IPS-18c (cell line): Measurements from ENCODE around the gene PIK3R1.

ENCODE experiments used
- H3K4me3 ChIP-seq: 2 replicates; pipeline ENCODE4 v1.7.0; 2013; ENCODE audit warnings: low read depth, mild to moderate bottlenecking, low read length, moderate library complexity; ENCODE audit not compliant: insufficient read depth
- H3K9me3 ChIP-seq: one replicate; pipeline ENCODE4 v1.6.1; 2013; ENCODE audit warnings: mild to moderate bottlenecking, low read length, moderate library complexity; ENCODE audit not compliant: control insufficient read depth, insufficient read depth

PIK3R1 gene

GRCh38 chr5:68255305-68256120 is 40.0 kb downstream of the PIK3R1 start:
- Histone ChIP-seq H3K4me3 (no peak overlapping the region), H3K9me3 (no peaks in the 10 kb centered on the region)

GRCh38 chr5:68257210-68257609 is 41.7 kb downstream of the PIK3R1 start:
- no peaks in the 10 kb centered on the region for H3K9me3 ChIP-seq
- H3K4me3 ChIP-seq, result no peak overlapping the region

- no peaks in the 10 kb centered on the region for H3K9me3 ChIP-seq
These were observed 43.0 kb downstream of the PIK3R1 start for GRCh38 chr5:68258531-68258930.

GRCh38 chr5:68259700-68260099 is 44.1 kb downstream of the PIK3R1 start:
- Histone ChIP-seq H3K4me3 (no peak overlapping the region), H3K9me3 (no peaks in the 10 kb centered on the region)

More at GRCh38 chr5:68258531-68258930, 43.0 kb downstream of the PIK3R1 start:
- no peak overlapping the region for H3K4me3 ChIP-seq

GRCh38 chr5:68260467-68260866 is 44.9 kb downstream of the PIK3R1 start:
- Histone ChIP-seq H3K4me3 (no peak overlapping the region), H3K9me3 (no peaks in the 10 kb centered on the region)

GRCh38 chr5:68261169-68261568 is 45.6 kb downstream of the PIK3R1 start:
- Histone ChIP-seq H3K9me3 (no peaks in the 10 kb centered on the region), H3K4me3 (no peak overlapping the region)

GRCh38 chr5:68261569-68262065 is 46.1 kb downstream of the PIK3R1 start:
- no peaks in the 10 kb centered on the region for H3K9me3 ChIP-seq
- no peak overlapping the region for H3K4me3 ChIP-seq

- Histone ChIP-seq H3K4me3 (no peak overlapping the region), H3K9me3 (no peaks in the 10 kb centered on the region)
These were observed 48.7 kb downstream of the PIK3R1 start for GRCh38 chr5:68264024-68264956.

- H3K4me3 ChIP-seq, result no peak overlapping the region
These were observed 49.8 kb downstream of the PIK3R1 start for GRCh38 chr5:68265347-68265746.

GRCh38 chr5:68265822-68266395 is 50.4 kb downstream of the PIK3R1 start:
- H3K9me3 ChIP-seq, result no peaks in the 10 kb centered on the region
- no peak overlapping the region for H3K4me3 ChIP-seq

More at GRCh38 chr5:68265347-68265746, 49.8 kb downstream of the PIK3R1 start:
- H3K9me3 ChIP-seq, result no peaks in the 10 kb centered on the region

- Histone ChIP-seq H3K4me3 (no peak overlapping the region), H3K9me3 (no peaks in the 10 kb centered on the region)
These were observed 50.9 kb downstream of the PIK3R1 start for GRCh38 chr5:68266457-68266856.

- H3K9me3 ChIP-seq, result no peaks in the 10 kb centered on the region
- no peak overlapping the region for H3K4me3 ChIP-seq
These were observed 51.5 kb downstream of the PIK3R1 start for GRCh38 chr5:68267066-68267465.

- Histone ChIP-seq H3K4me3 (no peak overlapping the region), H3K9me3 (no peaks in the 10 kb centered on the region)
These were observed 52.7 kb downstream of the PIK3R1 start for GRCh38 chr5:68268101-68268851.

GRCh38 chr5:68268852-68269130 is 53.2 kb downstream of the PIK3R1 start:
- Histone ChIP-seq H3K4me3 (no peak overlapping the region), H3K9me3 (no peaks in the 10 kb centered on the region)

GRCh38 chr5:68269820-68270219 is 54.3 kb downstream of the PIK3R1 start:
- H3K9me3 ChIP-seq, result no peaks in the 10 kb centered on the region
- no peak overlapping the region for H3K4me3 ChIP-seq

- no peaks in the 10 kb centered on the region for H3K9me3 ChIP-seq
- no peak overlapping the region for H3K4me3 ChIP-seq
These were observed 54.9 kb downstream of the PIK3R1 start for GRCh38 chr5:68270399-68270975.

GRCh38 chr5:68271124-68271523 is 55.6 kb downstream of the PIK3R1 start:
- H3K9me3 ChIP-seq, result no peaks in the 10 kb centered on the region

More at GRCh38 chr5:68271124-68271523, 55.6 kb downstream of the PIK3R1 start:
- H3K4me3 ChIP-seq, result no peak overlapping the region
